Heart left ventricle (tissue), 16 donors: ENCODE data around the gene ZBTB14. TPM values are rescaled to one million over a fixed set of nuclear protein-coding genes. Genes with fewer than 3 reads are reported as not detected.

Experiments used
- ATAC-seq, 4 donors: fragments of 200-7000 bp; cut with Tn5 transposase; one replicate each; pipeline ENCODE4 v1.9.1; 2020 to 2022; ENCODE audit warnings: moderate library complexity in 4 of 4, mild to moderate bottlenecking in 3 of 4, moderate number of reproducible peaks in 1 of 4
- DNase-seq, 5 donors: peaks; one replicate each; pipeline ENCODE4 v3.0.0-alpha.2; 2020
- H3K27ac ChIP-seq, 12 donors: fragments of 200-600 bp; sonication (generic) in 4 of 12; one replicate each; pipeline versions ENCODE4 v1.5.0 to v1.8.0; 2016 to 2022; ENCODE audit warnings: mild to moderate bottlenecking in 2 of 12
- H3K27me3 ChIP-seq, 9 donors: fragments of 200-600 bp; sonication (generic) in 2 of 9; one replicate each; pipeline versions ENCODE4 v1.5.1 to v1.8.0; 2016 to 2022; ENCODE audit warnings: mild to moderate bottlenecking in 3 of 9
- H3K36me3 ChIP-seq, 9 donors: fragments of 200-600 bp; sonication (generic) in 2 of 9; one replicate each; pipeline versions ENCODE4 v1.5.0 to v1.8.0; 2018 to 2022; ENCODE audit warnings: mild to moderate bottlenecking in 2 of 9
- H3K4me1 ChIP-seq, 12 donors: fragments of 200-600 bp; sonication (generic) in 4 of 12; one replicate each; pipeline versions ENCODE4 v1.5.0 to v1.8.0; 2016 to 2022; ENCODE audit warnings: mild to moderate bottlenecking in 3 of 12
- H3K4me3 ChIP-seq, 12 donors: fragments of 200-600 bp; sonication (generic) in 4 of 12; one replicate each; pipeline versions ENCODE4 v1.5.0 to v1.8.0; 2017 to 2022; ENCODE audit warnings: mild to moderate bottlenecking in 9 of 12, moderate library complexity in 4 of 12
- H3K9me3 ChIP-seq, 12 donors: fragments of 200-600 bp; sonication (generic) in 4 of 12; one replicate each; pipeline versions ENCODE4 v1.5.0 to v1.8.0; 2016 to 2022; ENCODE audit warnings: mild to moderate bottlenecking in 1 of 12
- CTCF ChIP-seq, 12 donors: fragments of 200-600 bp; sonication (generic) in 4 of 12; IDR thresholded peaks; one replicate each; pipeline versions ENCODE4 v1.5.0 to v1.8.0; 2018 to 2022; ENCODE audit warnings: antibody characterized with exemption in 12 of 12, mild to moderate bottlenecking in 5 of 12
- POLR2A ChIP-seq, 2 donors: fragments of 450-650 bp; IDR thresholded peaks; one replicate each; pipeline ENCODE4 v1.6.1; 2017; ENCODE audit warnings: antibody characterized with exemption in 2 of 2, mild to moderate bottlenecking in 2 of 2, moderate library complexity in 2 of 2
- WGBS, 4 donors: extraction: QIAGEN DNeasy Blood & Tissue Kit in 2 of 4; methylation state at CpG; one replicate each; pipeline versions ENCODE4 v1.1.5 to v1.1.7; 2013 to 2018; 5-methylcytosine and 5-hydroxymethylcytosine counted together
- intact Hi-C, 10 donors: fragments of 100-400 bp; cut with DNase I; formaldehyde crosslinking; loops; one replicate each; pipeline versions ENCODE4 v1.11.1 to v1.14.2; 2022
- long read RNA-seq, 3 donors: library from polyadenylated mRNA; unstranded; transcript quantifications; one replicate each; pipeline ENCODE4 v2.0.0, GENCODE V29; 2020 to 2021
- polyA plus RNA-seq, 2 donors: library from polyadenylated mRNA; stranded (reverse); fragments of 200-250 nt; gene quantifications; one replicate each; pipeline ENCODE4 v1.2.3, GENCODE V29; 2013
- total RNA-seq, 9 donors: library from RNA; depleted of rRNA in 2 of 9; stranded (reverse); fragments of >200 nt in 2 of 9; fragmentation: NEBNext Ultra II Directional in 3 of 9; extraction: Animal tissue kit (Norgen Biotek cat#: 25700) in 3 of 9; gene quantifications; one replicate each; pipeline versions ENCODE4 v1.1.0 to v1.2.4, GENCODE V29; 2016 to 2023
- donor health status: ischemic (EF 13 %, LVEDD 7.1; RV severe dilation, severe dysfunction).
- donor health status: healthy with polysubstance abuse.
- donor health status: DM: no; HTN: yes; CAD: no.
- donor health status: DM: no; HTN: no; CAD: no.
- donor health status: ischemic (EF 25% LVEDD 6.9; RV normal size, moderate dysfunction).
- donor health status: ischemic (EF 25% LVEDD 5.7; RV mildly dilated, moderate dysfunction).
- donor health status: healthy.
- donor health status: DM: yes; HTN: yes; CAD: no.
- donor health status: ischemic (EF 35%, LVEDD 5.7; RV mildly dilated, moderate dysfunction).
- donor health status: nonischemic (EF 11% LVEDD 7.7; RV severe dilation, severe dysfunction).
- donor health status: DM: yes; HTN: yes; CAD: no.
- donor health status: PGD.
- donor health status: ischemic (EF 29% LVEDD 5.4; RV normal size, mild dysfunction).
- donor health status: nonischemic (EF 23%, LVEDD 6.1; RV moderate dilation, normal function).

The ZBTB14 gene
- total RNA-seq (1 to 10 TPM; 5.4 to 9.5 (median 6.7) TPM), polyA plus RNA-seq (1 to 10 TPM; 2.3 to 3.9 TPM)
- long read RNA-seq, donor 1, transcript ZBTB14-202 (3 exons, 1,814 nt), result major isoform, 7 of 20 reads
- long read RNA-seq, donor 1, transcript ZBTB14-203 (4 exons, 442 nt), result minor isoform, 6 of 20 reads
- long read RNA-seq, donor 1, partial matches to known transcripts, result 2 of 20 reads
- long read RNA-seq, donor 1, other reads (novel, unspliced or antisense), result 3 of 20 reads
- long read RNA-seq, donor 2, partial matches to known transcripts, result 0 of 11 reads
- long read RNA-seq, donor 2, other reads (novel, unspliced or antisense), result 5 of 11 reads
- long read RNA-seq, donor 3, partial matches to known transcripts, result 0 of 11 reads
- long read RNA-seq, donor 3, other reads (novel, unspliced or antisense), result 3 of 11 reads

GRCh38 chr18:5295231-5295920 lies at the start of gene ZBTB14:
Gene ZBTB14, minus strand, starts transcription at chr18:5295726. Its CDS starts 2,480 bp downstream, at chr18:5293246.
- intact Hi-C loops, result loop anchor here in 6 of 10 donors (1.0 to 10.0 kb wide), 5 partner anchors 55 to 1429 kb away; partner anchors contain the start of gene ARHGAP28 (in 1 of the 6)
- peaks cover 0 to 26% (median 21%) of the 10 kb centered on the region in 9 donors for H3K36me3 ChIP-seq
- TF ChIP-seq POLR2A (IDR thresholded peaks at IDR 0.05), result no peak
- TF ChIP-seq CTCF (IDR thresholded peaks at IDR 0.05), result no peak
- whole genome bisulfite sequencing, 4 donors, result 0 to 1% (median 0%) methylated on average over 4 to 116 of the region's 116 CpGs
- peak within 1 kb of the TSS; percentile 67 to 97 (median 87) for H3K4me3 ChIP-seq
- no peaks in the 10 kb centered on the region for H3K27me3 ChIP-seq
- ATAC-seq, result peak; percentile 21 to 51 (median 42)
- H3K4me1 ChIP-seq, result peaks cover 0 to 19% (median 12%) of the 10 kb centered on the region in 12 donors
- DNase-seq, result peak; percentile 64 to 83 (median 73)
- no peaks in the 10 kb centered on the region for H3K9me3 ChIP-seq
- H3K27ac ChIP-seq, result peak within 1 kb of the TSS; percentile 96 to 100 (median 98)

- H3K4me3 ChIP-seq, result no peak overlapping the region
- WGBS, 4 donors, result 76 to 81% (median 79%) methylated on average over 2 of the region's 2 CpGs
These were observed 43.8 kb upstream of the ZBTB14 start for GRCh38 chr18:5339202-5339834.

GRCh38 chr18:5334456-5335075 lies 39.0 kb upstream of the ZBTB14 start:
- Histone ChIP-seq H3K27ac (no peak overlapping the region), H3K36me3 (no peaks in the 10 kb centered on the region), H3K4me1 (no peaks in the 10 kb centered on the region), H3K9me3 (no peaks in the 10 kb centered on the region), H3K4me3 (no peak overlapping the region), H3K27me3 (no peaks in the 10 kb centered on the region)
- 24 to 34% (median 29%) methylated on average over 6 of the region's 6 CpGs for WGBS, 4 donors
- intact Hi-C loops, result no loop called here
- ATAC-seq, result no peak
- no peak for TF ChIP-seq CTCF (IDR thresholded peaks at IDR 0.05)
- no peak for TF ChIP-seq POLR2A (IDR thresholded peaks at IDR 0.05)
- DNase-seq, result no peak

More at GRCh38 chr18:5339202-5339834, 43.8 kb upstream of the ZBTB14 start:
- H3K4me1 ChIP-seq, result no peaks in the 10 kb centered on the region
- ATAC-seq (no peak), DNase-seq (no peak)
- H3K27ac ChIP-seq, result no peak overlapping the region
- intact Hi-C loops, result no loop called here
- TF ChIP-seq CTCF (IDR thresholded peaks at IDR 0.05) (no peak), POLR2A (IDR thresholded peaks at IDR 0.05) (no peak)
- no peaks in the 10 kb centered on the region for H3K9me3 ChIP-seq
- no peaks in the 10 kb centered on the region for H3K27me3 ChIP-seq
- no peaks in the 10 kb centered on the region for H3K36me3 ChIP-seq
